ENCODE data around the gene RFWD3.
A peak's percentile ranks its signal among the peaks of the same experiment; 100 is the strongest.

Gene RFWD3

GRCh38 chr16:74710401-74710800 lies 43.7 kb upstream of the RFWD3 start:
- Histone ChIP-seq H3K4me1 (no peaks in the 10 kb centered on the region), H3K9me3 (no peaks in the 10 kb centered on the region), H3K27me3 (no peaks in the 10 kb centered on the region), H3K4me3 (ENCODE audit: low read depth, low read length) (no peak overlapping the region), H3K36me3 (no peaks in the 10 kb centered on the region)
- TF ChIP-seq, protein P1, sequence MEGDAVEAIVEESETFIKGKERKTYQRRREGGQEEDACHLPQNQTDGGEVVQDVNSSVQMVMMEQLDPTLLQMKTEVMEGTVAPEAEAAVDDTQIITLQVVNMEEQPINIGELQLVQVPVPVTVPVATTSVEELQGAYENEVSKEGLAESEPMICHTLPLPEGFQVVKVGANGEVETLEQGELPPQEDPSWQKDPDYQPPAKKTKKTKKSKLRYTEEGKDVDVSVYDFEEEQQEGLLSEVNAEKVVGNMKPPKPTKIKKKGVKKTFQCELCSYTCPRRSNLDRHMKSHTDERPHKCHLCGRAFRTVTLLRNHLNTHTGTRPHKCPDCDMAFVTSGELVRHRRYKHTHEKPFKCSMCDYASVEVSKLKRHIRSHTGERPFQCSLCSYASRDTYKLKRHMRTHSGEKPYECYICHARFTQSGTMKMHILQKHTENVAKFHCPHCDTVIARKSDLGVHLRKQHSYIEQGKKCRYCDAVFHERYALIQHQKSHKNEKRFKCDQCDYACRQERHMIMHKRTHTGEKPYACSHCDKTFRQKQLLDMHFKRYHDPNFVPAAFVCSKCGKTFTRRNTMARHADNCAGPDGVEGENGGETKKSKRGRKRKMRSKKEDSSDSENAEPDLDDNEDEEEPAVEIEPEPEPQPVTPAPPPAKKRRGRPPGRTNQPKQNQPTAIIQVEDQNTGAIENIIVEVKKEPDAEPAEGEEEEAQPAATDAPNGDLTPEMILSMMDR (IDR thresholded peaks at IDR 0.05; ENCODE audit: low read depth, low read length): no peak
- no peak for DNase-seq

GRCh38 chr16:74709441-74709877 lies 42.8 kb upstream of the RFWD3 start:
- no peak overlapping the region for H3K4me3 ChIP-seq (ENCODE audit: low read depth, low read length)
- DNase-seq: peak; percentile 79
- H3K36me3 ChIP-seq: no peaks in the 10 kb centered on the region
- H3K27me3 ChIP-seq: no peaks in the 10 kb centered on the region
- TF ChIP-seq, protein P1 (IDR thresholded peaks at IDR 0.05; ENCODE audit: low read depth, low read length): peak; percentile 99
- no peaks in the 10 kb centered on the region for H3K9me3 ChIP-seq
- H3K4me1 ChIP-seq: no peaks in the 10 kb centered on the region

GRCh38 chr16:74700438-74701225 lies 34.0 kb upstream of the RFWD3 start, which contains the start of gene MLKL:
Gene MLKL, minus strand, starts transcription at chr16:74700862. Its CDS starts 5,105 bp downstream, at chr16:74695757.
- DNase-seq: peak; percentile 48

GRCh38 chr16:74700116-74700437 lies 33.4 kb upstream of the RFWD3 start:
- Histone ChIP-seq H3K36me3 (no peaks in the 10 kb centered on the region), H3K4me1 (no peaks in the 10 kb centered on the region), H3K27me3 (peaks cover 17% of the 10 kb centered on the region), H3K4me3 (ENCODE audit: low read depth, low read length) (peak overlapping the region; percentile 71), H3K9me3 (no peaks in the 10 kb centered on the region)
- TF ChIP-seq, protein P1 (IDR thresholded peaks at IDR 0.05; ENCODE audit: low read depth, low read length): no peak
- no peak for DNase-seq

More at GRCh38 chr16:74700438-74701225, 34.0 kb upstream of the RFWD3 start, which contains the start of gene MLKL:
- Histone ChIP-seq H3K9me3 (no peaks in the 10 kb centered on the region), H3K36me3 (no peaks in the 10 kb centered on the region), H3K4me3 (ENCODE audit: low read depth, low read length) (peak within 1 kb of the TSS; percentile 71), H3K4me1 (no peaks in the 10 kb centered on the region), H3K27me3 (peaks cover 17% of the 10 kb centered on the region)
- TF ChIP-seq, protein P1 (IDR thresholded peaks at IDR 0.05; ENCODE audit: low read depth, low read length): 0 out of 2 replicates have a peak, but pooled peaks have one; percentile 2

DNA sequence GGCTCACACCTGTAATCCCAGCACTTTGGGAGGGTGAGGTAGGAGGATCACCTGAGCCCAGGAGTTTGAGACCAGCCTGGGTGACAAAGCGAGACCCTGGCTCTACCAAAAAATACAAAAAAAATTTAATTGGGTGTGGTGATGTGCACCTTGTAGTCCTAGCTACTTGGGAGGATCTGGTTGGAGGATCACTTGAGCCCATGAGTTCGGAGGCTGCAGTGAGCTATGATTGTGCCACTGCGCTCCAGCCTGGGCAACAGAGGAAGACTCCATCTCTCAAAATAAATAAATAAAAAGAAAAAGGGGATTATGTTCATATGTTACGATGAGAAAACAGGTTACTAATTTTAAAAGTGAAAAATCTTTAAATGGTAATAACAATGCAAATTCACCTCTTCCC lies 33.0 kb upstream of the RFWD3 start:
- no peaks in the 10 kb centered on the region for H3K36me3 ChIP-seq
- TF ChIP-seq, protein P1 (IDR thresholded peaks at IDR 0.05; ENCODE audit: low read depth, low read length): no peak
- H3K4me1 ChIP-seq: no peaks in the 10 kb centered on the region
- DNase-seq: no peak
- peaks cover 17% of the 10 kb centered on the region for H3K27me3 ChIP-seq
- H3K9me3 ChIP-seq: no peaks in the 10 kb centered on the region
- peak overlapping the region; percentile 71 for H3K4me3 ChIP-seq (ENCODE audit: low read depth, low read length)

DNA sequence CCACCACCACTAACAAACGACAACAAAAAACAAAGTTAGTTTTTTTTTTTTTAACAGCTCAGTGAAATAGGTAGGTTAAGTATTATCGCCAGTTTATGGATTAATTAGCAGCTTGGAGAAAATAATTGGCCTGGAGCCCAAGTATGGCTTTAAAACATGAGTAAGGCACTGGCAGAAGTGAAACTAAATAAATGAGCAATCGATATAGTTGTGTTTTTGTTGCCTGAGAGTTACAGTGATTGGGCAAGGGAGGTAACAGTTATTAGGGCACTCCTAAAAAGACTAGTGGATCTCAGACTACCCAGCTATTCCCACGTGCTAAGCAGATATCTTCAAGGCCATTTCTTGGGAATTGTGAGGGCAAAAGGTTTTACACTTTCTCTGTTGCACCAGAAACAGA lies 31.5 kb upstream of the RFWD3 start:
- Histone ChIP-seq H3K4me3 (ENCODE audit: low read depth, low read length) (no peak overlapping the region), H3K27me3 (peaks cover 17% of the 10 kb centered on the region), H3K36me3 (no peaks in the 10 kb centered on the region), H3K9me3 (no peaks in the 10 kb centered on the region), H3K4me1 (no peaks in the 10 kb centered on the region)
- TF ChIP-seq, protein P1 (IDR thresholded peaks at IDR 0.05; ENCODE audit: low read depth, low read length): no peak
- no peak for DNase-seq
